VCaP (cell line): ENCODE results near the gene CACNA2D3.
"Not testable (repeated sequence)": the region's sequence is repeated elsewhere in the genome, so short reads cannot be mapped to it uniquely, and the experiment has no call there.

Experiments
- H3K27ac ChIP-seq: fragments of 450-650 bp; 2 replicates; pipeline ENCODE4 v1.5.1; 2017
- CTCF ChIP-seq: fragments of 450-650 bp; conservative IDR thresholded peaks from 2 replicates; pipeline ENCODE4 v1.5.1; 2017; ENCODE audit warnings: mild to moderate bottlenecking, moderate library complexity

The CACNA2D3 gene

GRCh38 chr3:54087581-54088410 is 34.6 kb upstream of the CACNA2D3 start:
- no peak for TF ChIP-seq CTCF
- H3K27ac ChIP-seq: no peak overlapping the region

GRCh38 chr3:54093491-54094248 is 28.7 kb upstream of the CACNA2D3 start:
- no peak for TF ChIP-seq CTCF

GRCh38 chr3:54094926-54095325 is 27.4 kb upstream of the CACNA2D3 start:
- no peak overlapping the region for H3K27ac ChIP-seq
- no peak for TF ChIP-seq CTCF

More at GRCh38 chr3:54093491-54094248, 28.7 kb upstream of the CACNA2D3 start:
- no peak overlapping the region for H3K27ac ChIP-seq

- no peak overlapping the region for H3K27ac ChIP-seq
- no peak for TF ChIP-seq CTCF
These were observed 23.0 kb upstream of the CACNA2D3 start for GRCh38 chr3:54099381-54099780.

GRCh38 chr3:54104084-54104483 is 18.3 kb upstream of the CACNA2D3 start:
- H3K27ac ChIP-seq: no peak overlapping the region
- no peak for TF ChIP-seq CTCF

- H3K27ac ChIP-seq: not testable (repeated sequence)
These were observed 6.2 kb upstream of the CACNA2D3 start for GRCh38 chr3:54116129-54116528.

GRCh38 chr3:54120657-54121413 is 1.5 kb upstream of the CACNA2D3 start:
- peak overlapping the region; percentile 15; the same call in 1 of the 2 replicates for H3K27ac ChIP-seq
- no peak; the same call in 1 of the 2 replicates for TF ChIP-seq CTCF
